Glomerular visceral epithelial cell (primary cell): ENCODE data around the gene CAMK2N2.

Experiments used
- DNase-seq: peaks from one replicate; pipeline ENCODE4 v3.0.0-alpha.2; 2016; ENCODE audit errors: extremely low spot score

CAMK2N2 gene

GRCh38 chr3:184261270-184261853 is at the start of gene CAMK2N2:
CAMK2N2 (minus strand) TSS chr3:184261553; CDS start chr3:184261285, 268 bp downstream.
- DNase-seq = peak; percentile 87

- DNase-seq = no peak
These were observed 47.4 kb upstream of the CAMK2N2 start for GRCh38 chr3:184308744-184309143.

DNA sequence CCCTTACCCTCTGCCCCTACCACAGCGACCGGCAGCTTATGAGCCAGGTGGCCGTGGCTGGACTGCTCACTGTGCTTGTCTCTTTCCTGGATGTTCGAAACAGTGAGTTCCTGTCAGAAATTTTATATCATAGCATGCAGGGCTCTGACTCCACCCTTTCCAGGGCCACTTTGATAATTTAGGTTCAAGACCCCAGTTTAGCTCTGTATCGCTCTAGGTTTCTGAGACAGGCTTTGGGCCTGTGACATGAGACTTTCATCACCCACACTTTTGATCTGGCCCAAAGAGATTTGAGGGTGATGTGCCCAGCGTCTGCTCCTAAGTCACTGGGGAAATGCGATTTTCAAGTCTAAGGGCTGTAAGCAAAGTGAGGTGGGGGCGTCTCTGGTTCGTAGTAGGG is 46.6 kb upstream of the CAMK2N2 start:
- DNase-seq = no peak

GRCh38 chr3:184306341-184306972 is 45.1 kb upstream of the CAMK2N2 start:
- no peak for DNase-seq

- DNase-seq = peak; percentile 42
These were observed 44.2 kb upstream of the CAMK2N2 start for GRCh38 chr3:184305577-184305976.

DNA sequence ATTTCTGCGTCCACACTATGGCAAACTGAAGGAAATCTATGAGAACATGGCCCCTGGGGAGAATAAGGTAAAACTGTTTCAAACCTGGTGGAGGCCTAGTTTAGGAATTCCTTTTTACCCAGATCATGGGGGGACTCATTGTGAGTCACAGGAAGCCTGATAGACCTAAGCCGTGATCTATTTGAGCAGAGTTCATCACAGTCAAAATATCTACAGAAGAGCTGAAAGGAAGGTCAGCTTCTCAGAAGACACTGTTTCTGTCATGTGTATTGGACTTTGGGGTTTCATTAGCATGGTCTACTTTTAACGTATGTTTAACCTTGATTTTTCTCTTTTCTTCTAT is 39.0 kb upstream of the CAMK2N2 start:
- DNase-seq = peak; percentile 53

- DNase-seq = peak; percentile 27
These were observed 38.4 kb upstream of the CAMK2N2 start for GRCh38 chr3:184299488-184300377.

DNA sequence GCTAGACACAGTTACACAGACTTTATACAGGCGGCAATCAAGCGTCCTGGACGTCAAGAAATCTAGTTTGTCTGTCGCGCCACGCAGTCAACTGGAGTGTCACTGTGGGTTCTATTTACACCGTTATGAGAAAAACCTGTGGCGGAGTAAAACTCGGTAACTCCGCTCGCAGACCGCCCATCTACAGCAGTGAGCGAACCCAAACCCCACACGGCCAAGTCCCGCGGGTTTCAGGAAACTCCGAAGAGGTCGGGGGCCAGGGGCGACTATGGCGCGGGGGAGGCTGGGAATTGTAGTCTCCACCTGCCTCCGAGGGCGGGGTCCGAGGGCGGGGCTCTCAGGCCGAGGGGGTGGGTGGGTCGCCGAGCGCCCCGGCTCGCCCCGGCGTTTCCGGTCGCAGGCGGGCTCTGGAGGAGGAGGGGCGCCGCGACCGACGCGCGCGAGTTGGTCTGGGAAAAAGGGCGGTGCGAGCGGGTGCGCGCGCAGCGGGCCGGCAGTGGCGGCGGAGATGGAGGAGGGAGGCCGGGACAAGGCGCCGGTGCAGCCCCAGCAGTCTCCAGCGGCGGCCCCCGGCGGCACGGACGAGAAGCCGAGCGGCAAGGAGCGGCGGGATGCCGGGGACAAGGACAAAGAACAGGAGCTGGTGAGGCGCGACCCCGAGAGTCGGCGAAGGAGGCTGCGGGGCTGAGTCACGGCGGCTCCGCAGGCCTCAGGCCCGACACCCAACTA is 37.6 kb upstream of the CAMK2N2 start, which contains the start of gene PSMD2:
Gene PSMD2 (plus strand): TSS at position 483 of the 729 bp plus-strand sequence. CDS start 26 bp downstream, at position 509.
- peak; percentile 97 for DNase-seq

- DNase-seq = no peak
These were observed 35.3 kb upstream of the CAMK2N2 start for GRCh38 chr3:184296616-184297015.

DNA sequence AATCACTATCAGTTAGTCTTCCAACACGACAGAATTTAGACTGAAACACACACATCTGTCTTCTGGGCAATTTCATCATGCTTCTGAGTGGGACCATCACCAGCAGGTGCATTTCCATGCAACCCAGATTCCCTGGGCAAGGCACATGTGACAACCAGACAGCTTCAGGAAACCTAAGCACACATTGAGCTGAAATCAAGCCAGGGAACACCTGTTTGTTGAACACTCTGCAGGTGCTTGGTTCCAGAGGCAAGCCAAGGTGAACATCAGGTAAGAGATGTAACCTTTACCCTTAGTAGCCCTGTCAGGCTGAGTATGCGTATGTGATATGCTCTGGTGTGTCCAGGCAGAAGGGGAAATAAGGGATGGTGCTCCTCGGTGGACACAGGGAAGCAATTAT is 34.4 kb upstream of the CAMK2N2 start:
- DNase-seq = no peak

DNA sequence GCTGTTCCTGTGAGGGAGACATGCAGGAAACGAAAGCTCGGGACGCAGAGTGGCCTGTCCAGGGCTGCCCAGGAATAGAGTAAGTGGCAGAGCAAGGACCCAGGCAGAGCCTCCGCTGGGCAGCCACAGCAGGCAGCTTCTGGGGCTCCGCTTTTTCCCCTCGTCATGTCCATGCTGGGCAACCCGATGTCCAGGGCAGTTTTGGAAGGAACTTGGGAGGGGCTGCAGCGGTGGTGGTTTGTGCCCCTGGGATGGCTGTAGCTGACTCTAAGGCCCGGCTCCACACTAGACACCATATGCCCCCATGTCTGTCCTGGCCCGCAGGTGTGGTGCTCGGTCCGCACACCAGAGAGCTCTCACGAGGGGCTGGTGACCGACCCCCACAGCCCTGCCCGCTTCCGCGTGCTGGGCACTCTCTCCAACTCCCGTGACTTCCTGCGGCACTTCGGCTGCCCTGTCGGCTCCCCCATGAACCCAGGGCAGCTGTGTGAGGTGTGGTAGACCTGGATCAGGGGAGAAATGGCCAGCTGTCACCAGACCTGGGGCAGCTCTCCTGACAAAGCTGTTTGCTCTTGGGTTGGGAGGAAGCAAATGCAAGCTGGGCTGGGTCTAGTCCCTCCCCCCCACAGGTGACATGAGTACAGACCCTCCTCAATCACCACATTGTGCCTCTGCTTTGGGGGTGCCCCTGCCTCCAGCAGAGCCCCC is 30.5 kb upstream of the CAMK2N2 start:
- no peak for DNase-seq

DNA sequence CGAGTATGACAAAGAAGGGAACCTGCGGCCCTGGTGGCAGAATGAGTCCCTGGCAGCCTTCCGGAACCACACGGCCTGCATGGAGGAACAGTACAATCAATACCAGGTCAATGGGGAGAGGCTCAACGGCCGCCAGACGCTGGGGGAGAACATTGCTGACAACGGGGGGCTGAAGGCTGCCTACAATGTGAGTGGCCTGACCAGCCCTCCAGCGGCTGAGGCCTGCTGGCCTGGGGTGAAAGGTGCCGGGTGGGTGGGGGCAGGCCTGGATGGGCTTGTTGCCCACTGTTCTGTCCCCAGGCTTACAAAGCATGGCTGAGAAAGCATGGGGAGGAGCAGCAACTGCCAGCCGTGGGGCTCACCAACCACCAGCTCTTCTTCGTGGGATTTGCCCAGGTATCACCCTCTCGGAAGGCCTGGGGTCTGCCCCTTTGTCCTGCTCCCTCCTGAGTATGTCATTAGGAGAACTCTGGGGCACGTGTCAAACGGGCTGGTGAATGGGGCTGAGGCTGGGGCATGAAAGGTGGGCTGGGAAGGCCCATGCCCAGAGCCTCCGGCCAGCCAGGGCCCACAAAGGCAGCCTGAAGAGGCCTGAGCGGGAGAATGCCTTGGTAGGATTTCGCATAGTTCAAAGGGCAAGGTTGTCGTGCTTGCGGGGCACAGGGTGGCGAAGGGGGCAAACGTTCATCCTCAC is 29.8 kb upstream of the CAMK2N2 start:
- DNase-seq = no peak

DNA sequence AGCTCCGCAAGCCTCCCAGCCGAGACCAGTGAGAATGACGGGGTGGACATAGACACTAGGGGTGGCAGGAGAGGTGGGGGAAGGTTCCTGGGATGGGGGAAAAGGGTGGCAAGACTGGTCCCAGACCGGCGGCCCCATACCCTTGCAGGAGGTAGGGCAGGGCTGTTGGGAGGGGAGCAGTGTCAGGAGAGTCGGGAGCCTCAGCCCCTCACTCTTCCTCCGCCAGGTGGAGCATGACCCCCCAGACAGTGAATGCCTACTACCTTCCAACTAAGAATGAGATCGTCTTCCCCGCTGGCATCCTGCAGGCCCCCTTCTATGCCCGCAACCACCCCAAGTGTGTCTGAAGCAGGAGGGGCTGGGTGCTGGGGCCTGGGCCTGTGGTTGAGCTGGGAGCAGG is 29.0 kb upstream of the CAMK2N2 start:
- no peak for DNase-seq

DNA sequence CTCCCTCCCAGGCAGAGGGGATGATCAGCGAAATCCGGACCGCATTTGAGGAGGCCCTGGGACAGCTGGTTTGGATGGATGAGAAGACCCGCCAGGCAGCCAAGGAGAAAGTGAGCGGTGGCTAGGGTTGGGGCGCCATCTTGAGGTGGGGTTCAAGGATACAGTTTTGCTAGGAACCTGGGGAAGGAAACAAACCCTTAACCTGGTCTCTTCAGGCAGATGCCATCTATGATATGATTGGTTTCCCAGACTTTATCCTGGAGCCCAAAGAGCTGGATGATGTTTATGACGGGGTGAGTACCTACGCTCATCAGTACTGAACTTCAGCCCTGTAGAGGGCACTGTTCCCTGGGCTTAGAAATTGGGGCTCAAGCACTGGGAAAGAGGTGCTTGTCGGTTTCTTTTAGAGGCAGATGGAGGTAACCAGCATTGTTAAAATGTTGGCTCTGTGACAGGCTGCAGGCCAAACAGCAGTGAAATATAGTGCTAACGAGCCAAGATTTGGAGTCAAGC is 28.1 kb upstream of the CAMK2N2 start:
- peak; percentile 60 for DNase-seq

DNA sequence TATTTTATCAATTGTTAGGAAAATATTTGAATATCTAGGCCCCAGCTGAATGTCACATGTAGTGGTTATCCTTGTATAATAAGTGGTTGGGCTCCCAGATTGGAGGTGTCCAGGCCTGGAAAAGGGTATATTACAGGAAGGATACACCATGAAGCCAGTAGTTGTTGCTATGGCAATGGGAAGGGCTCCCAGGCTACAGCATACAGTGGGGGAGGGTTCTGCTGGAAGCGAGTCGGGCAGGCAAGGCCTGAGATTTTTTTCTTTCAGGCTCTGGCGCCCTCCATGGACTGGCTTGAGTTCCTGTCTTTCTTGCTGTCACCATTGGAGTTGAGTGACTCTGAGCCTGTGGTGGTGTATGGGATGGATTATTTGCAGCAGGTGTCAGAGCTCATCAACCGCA is 23.3 kb upstream of the CAMK2N2 start:
- DNase-seq = peak; percentile 50

GRCh38 chr3:184283681-184284080 is 22.3 kb upstream of the CAMK2N2 start:
- no peak for DNase-seq

GRCh38 chr3:184282941-184283340 is 21.6 kb upstream of the CAMK2N2 start:
- no peak for DNase-seq

GRCh38 chr3:184277366-184277765 is 16.0 kb upstream of the CAMK2N2 start:
- no peak for DNase-seq

DNA sequence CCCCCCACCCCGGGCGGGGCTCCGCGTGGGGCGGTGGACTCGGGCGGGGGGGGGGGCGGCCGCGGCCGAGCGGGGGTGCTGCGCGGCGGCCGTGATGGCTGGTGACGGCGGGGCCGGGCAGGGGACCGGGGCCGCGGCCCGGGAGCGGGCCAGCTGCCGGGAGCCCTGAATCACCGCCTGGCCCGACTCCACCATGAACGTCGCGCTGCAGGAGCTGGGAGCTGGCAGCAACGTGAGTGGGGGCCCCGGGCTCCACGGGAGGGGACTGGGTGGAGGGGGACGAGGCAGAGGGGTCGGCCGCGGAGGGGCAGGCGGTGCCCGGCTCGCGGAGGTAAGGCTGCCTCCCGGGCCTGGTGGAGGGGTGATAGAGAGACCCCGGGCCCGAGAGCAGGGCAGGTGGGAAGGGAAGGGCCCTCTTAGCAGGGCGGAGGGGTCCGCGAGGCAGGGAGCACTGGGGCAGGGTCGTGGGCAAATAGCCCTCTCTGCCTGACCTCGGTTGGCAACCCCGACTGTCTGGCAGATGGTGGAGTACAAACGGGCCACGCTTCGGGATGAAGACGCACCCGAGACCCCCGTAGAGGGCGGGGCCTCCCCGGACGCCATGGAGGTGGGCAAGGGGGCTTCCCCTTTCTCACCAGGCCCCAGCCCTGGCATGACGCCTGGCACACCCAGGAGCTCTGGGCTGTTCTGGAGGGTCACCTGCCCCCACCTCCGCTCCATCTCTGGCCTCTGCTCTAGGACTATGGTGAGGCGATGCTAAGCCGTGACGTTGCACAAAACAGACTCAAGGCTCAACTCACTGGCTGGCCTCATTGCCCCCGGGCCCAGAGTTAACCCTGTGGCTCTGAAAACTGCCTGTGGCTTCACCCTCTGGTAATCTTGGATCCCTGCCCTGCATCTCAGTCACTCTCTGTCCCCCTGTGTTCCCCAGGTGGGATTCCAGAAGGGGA is 14.9 kb upstream of the CAMK2N2 start, which contains the start of gene ECE2:
Gene ECE2 (plus strand): TSS at position 62 of the 950 bp plus-strand sequence. CDS start 132 bp downstream, at position 194.
- no peak for DNase-seq
